GM23338 (cell line): ENCODE data around the gene CHRM1.

Experiments
- CREB1 ChIP-seq: fragments of 250-450 bp; sonication (Bioruptor Pico); IDR thresholded peaks from 2 replicates; pipeline ENCODE4 v1.5.0; 2020; ENCODE audit warnings: low read depth, mild to moderate bottlenecking, moderate library complexity
- EZH2 ChIP-seq: fragments of 200-600 bp; sonication (generic); IDR thresholded peaks from one replicate; pipeline ENCODE4 v1.8.0; 2017; ENCODE audit warnings: antibody characterized with exemption, mild to moderate bottlenecking, low read depth; ENCODE audit not compliant: unreplicated experiment
- EZH2phosphoT487 ChIP-seq: fragments of 200-600 bp; sonication (generic); IDR thresholded peaks from one replicate; pipeline ENCODE4 v1.8.1; 2018; ENCODE audit warnings: antibody characterized with exemption; ENCODE audit not compliant: unreplicated experiment
- JUNB ChIP-seq: IDR thresholded peaks from one replicate; pipeline ENCODE4 v1.6.1; 2016; ENCODE audit warnings: antibody characterized with exemption; ENCODE audit not compliant: unreplicated experiment
- POLR2AphosphoS5 ChIP-seq: IDR thresholded peaks from 2 replicates; pipeline ENCODE4 v1.6.1; 2016; ENCODE audit warnings: antibody characterized with exemption, low read depth
- STAT1 ChIP-seq: IDR thresholded peaks from one replicate; pipeline ENCODE4 v1.6.1; 2016; ENCODE audit warnings: antibody characterized with exemption; ENCODE audit not compliant: unreplicated experiment
- ZNF114 ChIP-seq: fragments of 250-450 bp; sonication (Bioruptor Pico); IDR thresholded peaks from 2 replicates; pipeline ENCODE4 v1.5.0; 2020; ENCODE audit warnings: mild to moderate bottlenecking, moderate library complexity
- ZNF331 ChIP-seq: fragments of 250-450 bp; sonication (Bioruptor Pico); IDR thresholded peaks from 2 replicates; pipeline ENCODE4 v1.5.0; 2020; ENCODE audit warnings: low read depth, mild to moderate bottlenecking, moderate library complexity
- TF ChIP-seq, protein P1 (sequence below), 2 experiments: fragments of 200-600 bp in 1 of 2; sonication (generic) in 1 of 2; conservative IDR thresholded peaks; 2 replicates each; pipeline versions ENCODE4 v1.5.1 to v1.6.1; 2016 to 2017; ENCODE audit warnings: antibody characterized with exemption in 2 of 2, low read depth in 2 of 2, mild to moderate bottlenecking in 2 of 2, moderate library complexity in 1 of 2
- TF ChIP-seq, protein P2 (sequence below): IDR thresholded peaks from one replicate; pipeline ENCODE4 v1.6.1; 2018; ENCODE audit warnings: antibody characterized with exemption; ENCODE audit not compliant: unreplicated experiment
- TF ChIP-seq, protein P3 (sequence below): IDR thresholded peaks from 2 replicates; pipeline ENCODE4 v1.6.1; 2016; ENCODE audit warnings: antibody characterized with exemption
- TF ChIP-seq, protein P4 (sequence below): fragments of 250-450 bp; sonication (Bioruptor Pico); IDR thresholded peaks from 2 replicates; pipeline ENCODE4 v1.5.0; 2020; ENCODE audit warnings: mild to moderate bottlenecking, moderate library complexity

DNA sequence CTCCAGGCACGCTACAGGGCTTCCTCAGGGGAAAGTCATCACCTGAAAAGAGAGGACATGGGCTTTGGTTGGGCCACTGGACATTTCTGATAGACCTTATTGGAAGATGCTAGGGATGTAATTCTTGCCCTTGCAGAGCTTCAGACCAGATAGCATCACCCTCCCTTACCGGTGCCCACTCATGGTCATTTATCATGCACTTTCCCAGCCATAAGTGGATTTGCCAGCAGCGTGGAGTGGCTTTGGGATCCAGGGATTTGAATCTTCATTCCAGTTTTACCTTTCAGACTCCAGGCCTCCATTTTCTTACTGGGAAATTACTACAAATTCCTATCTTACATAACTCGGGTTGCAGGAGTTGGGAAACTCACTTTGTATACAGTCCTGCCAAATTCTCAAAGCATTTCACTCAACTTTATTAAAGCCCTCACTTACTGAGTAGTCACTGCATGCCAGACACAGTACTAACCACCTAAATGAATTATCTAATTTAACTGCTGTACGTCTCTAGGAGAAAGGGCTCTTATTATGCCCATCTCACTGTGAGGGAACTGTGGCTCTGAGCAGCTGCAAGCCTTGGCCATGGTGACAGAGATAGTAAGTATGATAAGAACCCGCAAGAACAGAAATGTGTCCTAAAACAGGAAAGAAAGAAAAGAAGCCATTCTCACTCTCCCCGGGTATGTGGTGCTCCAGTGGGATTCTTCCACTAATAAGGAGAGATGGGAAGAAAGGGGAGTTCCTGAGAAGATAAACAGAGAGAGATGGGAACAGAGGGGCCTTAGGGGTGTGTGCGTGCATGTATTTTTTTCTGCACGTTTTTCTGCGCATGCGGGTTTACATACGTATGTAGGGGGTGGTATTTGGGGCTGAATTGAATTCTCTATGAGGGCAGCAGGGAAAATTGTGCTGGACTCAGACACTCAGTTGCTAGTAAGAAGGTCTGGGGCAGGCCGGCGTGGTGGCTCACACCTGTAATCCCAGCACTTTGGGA, 9.7 kb downstream of the CHRM1 start:
- TF ChIP-seq POLR2AphosphoS5 = no peak
- TF ChIP-seq EZH2 = no peak
- TF ChIP-seq, protein P1, sequence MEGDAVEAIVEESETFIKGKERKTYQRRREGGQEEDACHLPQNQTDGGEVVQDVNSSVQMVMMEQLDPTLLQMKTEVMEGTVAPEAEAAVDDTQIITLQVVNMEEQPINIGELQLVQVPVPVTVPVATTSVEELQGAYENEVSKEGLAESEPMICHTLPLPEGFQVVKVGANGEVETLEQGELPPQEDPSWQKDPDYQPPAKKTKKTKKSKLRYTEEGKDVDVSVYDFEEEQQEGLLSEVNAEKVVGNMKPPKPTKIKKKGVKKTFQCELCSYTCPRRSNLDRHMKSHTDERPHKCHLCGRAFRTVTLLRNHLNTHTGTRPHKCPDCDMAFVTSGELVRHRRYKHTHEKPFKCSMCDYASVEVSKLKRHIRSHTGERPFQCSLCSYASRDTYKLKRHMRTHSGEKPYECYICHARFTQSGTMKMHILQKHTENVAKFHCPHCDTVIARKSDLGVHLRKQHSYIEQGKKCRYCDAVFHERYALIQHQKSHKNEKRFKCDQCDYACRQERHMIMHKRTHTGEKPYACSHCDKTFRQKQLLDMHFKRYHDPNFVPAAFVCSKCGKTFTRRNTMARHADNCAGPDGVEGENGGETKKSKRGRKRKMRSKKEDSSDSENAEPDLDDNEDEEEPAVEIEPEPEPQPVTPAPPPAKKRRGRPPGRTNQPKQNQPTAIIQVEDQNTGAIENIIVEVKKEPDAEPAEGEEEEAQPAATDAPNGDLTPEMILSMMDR (conservative IDR thresholded peaks at IDR 0.05; ENCODE audit: low read depth in 2 of 2) = no peak
- no peak for TF ChIP-seq ZNF331 (CRISPR knock-in tag)
- TF ChIP-seq, protein P2, sequence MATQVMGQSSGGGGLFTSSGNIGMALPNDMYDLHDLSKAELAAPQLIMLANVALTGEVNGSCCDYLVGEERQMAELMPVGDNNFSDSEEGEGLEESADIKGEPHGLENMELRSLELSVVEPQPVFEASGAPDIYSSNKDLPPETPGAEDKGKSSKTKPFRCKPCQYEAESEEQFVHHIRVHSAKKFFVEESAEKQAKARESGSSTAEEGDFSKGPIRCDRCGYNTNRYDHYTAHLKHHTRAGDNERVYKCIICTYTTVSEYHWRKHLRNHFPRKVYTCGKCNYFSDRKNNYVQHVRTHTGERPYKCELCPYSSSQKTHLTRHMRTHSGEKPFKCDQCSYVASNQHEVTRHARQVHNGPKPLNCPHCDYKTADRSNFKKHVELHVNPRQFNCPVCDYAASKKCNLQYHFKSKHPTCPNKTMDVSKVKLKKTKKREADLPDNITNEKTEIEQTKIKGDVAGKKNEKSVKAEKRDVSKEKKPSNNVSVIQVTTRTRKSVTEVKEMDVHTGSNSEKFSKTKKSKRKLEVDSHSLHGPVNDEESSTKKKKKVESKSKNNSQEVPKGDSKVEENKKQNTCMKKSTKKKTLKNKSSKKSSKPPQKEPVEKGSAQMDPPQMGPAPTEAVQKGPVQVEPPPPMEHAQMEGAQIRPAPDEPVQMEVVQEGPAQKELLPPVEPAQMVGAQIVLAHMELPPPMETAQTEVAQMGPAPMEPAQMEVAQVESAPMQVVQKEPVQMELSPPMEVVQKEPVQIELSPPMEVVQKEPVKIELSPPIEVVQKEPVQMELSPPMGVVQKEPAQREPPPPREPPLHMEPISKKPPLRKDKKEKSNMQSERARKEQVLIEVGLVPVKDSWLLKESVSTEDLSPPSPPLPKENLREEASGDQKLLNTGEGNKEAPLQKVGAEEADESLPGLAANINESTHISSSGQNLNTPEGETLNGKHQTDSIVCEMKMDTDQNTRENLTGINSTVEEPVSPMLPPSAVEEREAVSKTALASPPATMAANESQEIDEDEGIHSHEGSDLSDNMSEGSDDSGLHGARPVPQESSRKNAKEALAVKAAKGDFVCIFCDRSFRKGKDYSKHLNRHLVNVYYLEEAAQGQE = no peak
- TF ChIP-seq JUNB = no peak
- TF ChIP-seq, protein P3, sequence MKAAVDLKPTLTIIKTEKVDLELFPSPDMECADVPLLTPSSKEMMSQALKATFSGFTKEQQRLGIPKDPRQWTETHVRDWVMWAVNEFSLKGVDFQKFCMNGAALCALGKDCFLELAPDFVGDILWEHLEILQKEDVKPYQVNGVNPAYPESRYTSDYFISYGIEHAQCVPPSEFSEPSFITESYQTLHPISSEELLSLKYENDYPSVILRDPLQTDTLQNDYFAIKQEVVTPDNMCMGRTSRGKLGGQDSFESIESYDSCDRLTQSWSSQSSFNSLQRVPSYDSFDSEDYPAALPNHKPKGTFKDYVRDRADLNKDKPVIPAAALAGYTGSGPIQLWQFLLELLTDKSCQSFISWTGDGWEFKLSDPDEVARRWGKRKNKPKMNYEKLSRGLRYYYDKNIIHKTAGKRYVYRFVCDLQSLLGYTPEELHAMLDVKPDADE = no peak
- no peak for TF ChIP-seq CREB1 (CRISPR knock-in tag)
- TF ChIP-seq EZH2phosphoT487 = no peak
- TF ChIP-seq, protein P4, sequence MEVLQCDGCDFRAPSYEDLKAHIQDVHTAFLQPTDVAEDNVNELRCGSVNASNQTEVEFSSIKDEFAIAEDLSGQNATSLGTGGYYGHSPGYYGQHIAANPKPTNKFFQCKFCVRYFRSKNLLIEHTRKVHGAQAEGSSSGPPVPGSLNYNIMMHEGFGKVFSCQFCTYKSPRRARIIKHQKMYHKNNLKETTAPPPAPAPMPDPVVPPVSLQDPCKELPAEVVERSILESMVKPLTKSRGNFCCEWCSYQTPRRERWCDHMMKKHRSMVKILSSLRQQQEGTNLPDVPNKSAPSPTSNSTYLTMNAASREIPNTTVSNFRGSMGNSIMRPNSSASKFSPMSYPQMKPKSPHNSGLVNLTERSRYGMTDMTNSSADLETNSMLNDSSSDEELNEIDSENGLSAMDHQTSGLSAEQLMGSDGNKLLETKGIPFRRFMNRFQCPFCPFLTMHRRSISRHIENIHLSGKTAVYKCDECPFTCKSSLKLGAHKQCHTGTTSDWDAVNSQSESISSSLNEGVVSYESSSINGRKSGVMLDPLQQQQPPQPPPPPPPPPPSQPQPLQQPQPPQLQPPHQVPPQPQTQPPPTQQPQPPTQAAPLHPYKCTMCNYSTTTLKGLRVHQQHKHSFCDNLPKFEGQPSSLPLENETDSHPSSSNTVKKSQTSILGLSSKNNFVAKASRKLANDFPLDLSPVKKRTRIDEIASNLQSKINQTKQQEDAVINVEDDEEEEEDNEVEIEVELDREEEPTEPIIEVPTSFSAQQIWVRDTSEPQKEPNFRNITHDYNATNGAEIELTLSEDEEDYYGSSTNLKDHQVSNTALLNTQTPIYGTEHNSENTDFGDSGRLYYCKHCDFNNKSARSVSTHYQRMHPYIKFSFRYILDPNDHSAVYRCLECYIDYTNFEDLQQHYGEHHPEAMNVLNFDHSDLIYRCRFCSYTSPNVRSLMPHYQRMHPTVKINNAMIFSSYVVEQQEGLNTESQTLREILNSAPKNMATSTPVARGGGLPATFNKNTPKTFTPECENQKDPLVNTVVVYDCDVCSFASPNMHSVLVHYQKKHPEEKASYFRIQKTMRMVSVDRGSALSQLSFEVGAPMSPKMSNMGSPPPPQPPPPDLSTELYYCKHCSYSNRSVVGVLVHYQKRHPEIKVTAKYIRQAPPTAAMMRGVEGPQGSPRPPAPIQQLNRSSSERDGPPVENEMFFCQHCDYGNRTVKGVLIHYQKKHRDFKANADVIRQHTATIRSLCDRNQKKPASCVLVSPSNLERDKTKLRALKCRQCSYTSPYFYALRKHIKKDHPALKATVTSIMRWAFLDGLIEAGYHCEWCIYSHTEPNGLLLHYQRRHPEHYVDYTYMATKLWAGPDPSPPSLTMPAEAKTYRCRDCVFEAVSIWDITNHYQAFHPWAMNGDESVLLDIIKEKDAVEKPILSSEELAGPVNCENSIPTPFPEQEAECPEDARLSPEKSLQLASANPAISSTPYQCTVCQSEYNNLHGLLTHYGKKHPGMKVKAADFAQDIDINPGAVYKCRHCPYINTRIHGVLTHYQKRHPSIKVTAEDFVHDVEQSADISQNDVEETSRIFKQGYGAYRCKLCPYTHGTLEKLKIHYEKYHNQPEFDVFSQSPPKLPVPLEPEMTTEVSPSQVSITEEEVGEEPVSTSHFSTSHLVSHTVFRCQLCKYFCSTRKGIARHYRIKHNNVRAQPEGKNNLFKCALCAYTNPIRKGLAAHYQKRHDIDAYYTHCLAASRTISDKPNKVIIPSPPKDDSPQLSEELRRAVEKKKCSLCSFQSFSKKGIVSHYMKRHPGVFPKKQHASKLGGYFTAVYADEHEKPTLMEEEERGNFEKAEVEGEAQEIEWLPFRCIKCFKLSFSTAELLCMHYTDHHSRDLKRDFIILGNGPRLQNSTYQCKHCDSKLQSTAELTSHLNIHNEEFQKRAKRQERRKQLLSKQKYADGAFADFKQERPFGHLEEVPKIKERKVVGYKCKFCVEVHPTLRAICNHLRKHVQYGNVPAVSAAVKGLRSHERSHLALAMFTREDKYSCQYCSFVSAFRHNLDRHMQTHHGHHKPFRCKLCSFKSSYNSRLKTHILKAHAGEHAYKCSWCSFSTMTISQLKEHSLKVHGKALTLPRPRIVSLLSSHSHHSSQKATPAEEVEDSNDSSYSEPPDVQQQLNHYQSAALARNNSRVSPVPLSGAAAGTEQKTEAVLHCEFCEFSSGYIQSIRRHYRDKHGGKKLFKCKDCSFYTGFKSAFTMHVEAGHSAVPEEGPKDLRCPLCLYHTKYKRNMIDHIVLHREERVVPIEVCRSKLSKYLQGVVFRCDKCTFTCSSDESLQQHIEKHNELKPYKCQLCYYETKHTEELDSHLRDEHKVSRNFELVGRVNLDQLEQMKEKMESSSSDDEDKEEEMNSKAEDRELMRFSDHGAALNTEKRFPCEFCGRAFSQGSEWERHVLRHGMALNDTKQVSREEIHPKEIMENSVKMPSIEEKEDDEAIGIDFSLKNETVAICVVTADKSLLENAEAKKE = no peak
- no peak for TF ChIP-seq STAT1
- TF ChIP-seq ZNF114 = no peak
